ENCODE data around the gene FFAR2. TPM values are rescaled to one million over a fixed set of nuclear protein-coding genes. Genes with fewer than 3 reads are reported as not detected.

Gene FFAR2
- total RNA-seq, 1 donor from 2014 or later, result 4.5 TPM

Other genes starting within 250 kb of the FFAR2 start
- gene FAM187B, start 219.5 kb upstream of the FFAR2 start, total RNA-seq, result 0.31 TPM
- 9.3 TPM for gene LSR, start 199.3 kb upstream of the FFAR2 start, total RNA-seq
- 137 TPM for gene USF2, start 179.3 kb upstream of the FFAR2 start, total RNA-seq
- gene HAMP, start 165.7 kb upstream of the FFAR2 start, total RNA-seq, result 8.9 TPM
- 82.2 TPM for gene MAG, start 156.1 kb upstream of the FFAR2 start, total RNA-seq
- 23.8 TPM for gene CD22, start 119.1 kb upstream of the FFAR2 start, total RNA-seq
- not detected for gene FFAR1, start 100.4 kb upstream of the FFAR2 start, total RNA-seq
- 0.76 TPM for gene FFAR3, start 89.8 kb upstream of the FFAR2 start, total RNA-seq
- gene GPR42, start 77.2 kb upstream of the FFAR2 start, total RNA-seq, result 0.58 TPM
- not detected for gene KRTDAP, start 42.2 kb downstream of the FFAR2 start, total RNA-seq
- 26.5 TPM for gene DMKN, start 65.4 kb downstream of the FFAR2 start, total RNA-seq
- not detected for gene SBSN, start 80.1 kb downstream of the FFAR2 start, total RNA-seq
- gene GAPDHS, start 85.2 kb downstream of the FFAR2 start, total RNA-seq, result not detected
- 53.9 TPM for gene TMEM147, start 97.4 kb downstream of the FFAR2 start, total RNA-seq
- not detected for gene ATP4A, start 115.4 kb downstream of the FFAR2 start, total RNA-seq
- not detected for gene PMIS2, start 137.9 kb downstream of the FFAR2 start, total RNA-seq
- gene HAUS5, start 164.5 kb downstream of the FFAR2 start, total RNA-seq, result 13.5 TPM
- gene RBM42, start 180.8 kb downstream of the FFAR2 start, total RNA-seq, result 56.7 TPM
- 1.2 TPM for gene ETV2, start 193.5 kb downstream of the FFAR2 start, total RNA-seq
- gene COX6B1, start 200.1 kb downstream of the FFAR2 start, total RNA-seq, result 211 TPM
- not detected for gene UPK1A, start 218.3 kb downstream of the FFAR2 start, total RNA-seq

Data from sciatic nerve (tissue), 1 donor.